Lower lobe of right lung (tissue), 2 donors: ENCODE data around the gene MFAP3L. TPM values are rescaled to one million over a fixed set of nuclear protein-coding genes. Genes with fewer than 3 reads are reported as not detected.
"Not testable (repeated sequence)": the region's sequence is repeated elsewhere in the genome, so short reads cannot be mapped to it uniquely, and the experiment has no call there.

ENCODE experiments used
- ATAC-seq, 2 donors: fragments of 200-7000 bp; cut with Tn5 transposase; one replicate each; pipeline ENCODE4 v1.9.1; 2020 to 2022; ENCODE audit warnings: mild to moderate bottlenecking in 2 of 2, moderate library complexity in 2 of 2
- DNase-seq: peaks from one replicate; pipeline ENCODE4 v3.0.0-alpha.2; 2020
- H3K27ac ChIP-seq: fragments of 200-600 bp; one replicate; pipeline ENCODE4 v1.8.0; 2022
- H3K27me3 ChIP-seq: fragments of 200-600 bp; one replicate; pipeline ENCODE4 v1.8.0; 2022; ENCODE audit warnings: low read depth
- H3K36me3 ChIP-seq: fragments of 200-600 bp; one replicate; pipeline ENCODE4 v1.8.0; 2022; ENCODE audit warnings: mild to moderate bottlenecking
- H3K4me1 ChIP-seq: fragments of 200-600 bp; one replicate; pipeline ENCODE4 v1.8.0; 2022
- H3K4me3 ChIP-seq: fragments of 200-600 bp; one replicate; pipeline ENCODE4 v1.8.0; 2022; ENCODE audit warnings: mild to moderate bottlenecking
- H3K9me3 ChIP-seq: fragments of 200-600 bp; one replicate; pipeline ENCODE4 v1.8.0; 2022
- CTCF ChIP-seq: fragments of 200-600 bp; IDR thresholded peaks from one replicate; pipeline ENCODE4 v1.8.0; 2022; ENCODE audit warnings: antibody characterized with exemption, mild to moderate bottlenecking
- intact Hi-C: fragments of 100-400 bp; cut with DNase I; formaldehyde crosslinking; loops from one replicate; pipeline ENCODE4 v1.11.0; 2022
- total RNA-seq: library from RNA; stranded (reverse); fragmentation: NEBNext Ultra II Directional; extraction: Animal tissue kit (Norgen Biotek cat#: 25700); gene quantifications from one replicate; pipeline ENCODE4 v1.2.1, GENCODE V29; 2021
- donor health status: DM: no; HTN: yes; CAD: no; lungs with severe emphysema.

MFAP3L gene
- total RNA-seq, 1 donor from 2014 or later, result 7.2 TPM

- DNase-seq (no peak), ATAC-seq (no peak)
- H3K4me1 ChIP-seq, result no peaks in the 10 kb centered on the region
- TF ChIP-seq CTCF, result no peak
- intact Hi-C loops, result no loop called here
- H3K36me3 ChIP-seq, result peaks cover 16% of the 10 kb centered on the region
- no peak overlapping the region for H3K27ac ChIP-seq
- no peak overlapping the region for H3K4me3 ChIP-seq
- H3K9me3 ChIP-seq, result no peaks in the 10 kb centered on the region
- no peaks in the 10 kb centered on the region for H3K27me3 ChIP-seq
These were observed 31.7 kb upstream of the MFAP3L start for GRCh38 chr4:170057866-170058265.

- DNase-seq, result no peak
- Histone ChIP-seq H3K9me3 (no peaks in the 10 kb centered on the region), H3K4me1 (no peaks in the 10 kb centered on the region), H3K27ac (no peak overlapping the region), H3K36me3 (no peaks in the 10 kb centered on the region), H3K27me3 (no peaks in the 10 kb centered on the region), H3K4me3 (no peak overlapping the region)
- no peak for ATAC-seq
- intact Hi-C loops, result no loop called here
- no peak for TF ChIP-seq CTCF
These were observed 26.7 kb upstream of the MFAP3L start for GRCh38 chr4:170052919-170053318.

DNA sequence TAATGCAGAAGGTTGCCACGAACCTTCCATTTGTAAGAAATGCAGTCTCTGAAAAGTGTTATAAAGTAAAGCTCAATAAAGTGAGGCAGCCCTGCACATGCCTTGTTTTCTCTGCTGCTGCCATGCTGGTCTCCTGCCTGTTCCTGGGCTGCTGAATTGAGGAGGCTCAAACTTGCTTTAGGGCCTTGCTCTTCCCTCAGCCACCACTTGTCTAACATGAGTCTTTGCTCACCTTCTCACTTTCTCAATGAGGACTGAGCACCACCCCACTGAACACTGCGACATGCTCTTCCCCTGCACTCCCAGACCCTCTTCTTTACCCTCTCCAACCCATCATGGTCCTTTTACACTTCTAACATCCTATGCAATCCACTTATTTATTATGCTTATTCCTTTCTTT is 25.2 kb upstream of the MFAP3L start:
- H3K36me3 ChIP-seq, result no peaks in the 10 kb centered on the region
- no peaks in the 10 kb centered on the region for H3K27me3 ChIP-seq
- no peak overlapping the region for H3K4me3 ChIP-seq
- DNase-seq (no peak), ATAC-seq (no peak)
- no peak overlapping the region for H3K27ac ChIP-seq
- no peaks in the 10 kb centered on the region for H3K4me1 ChIP-seq
- intact Hi-C loops, result no loop called here
- no peaks in the 10 kb centered on the region for H3K9me3 ChIP-seq
- TF ChIP-seq CTCF, result no peak

GRCh38 chr4:170049766-170050165 is 23.6 kb upstream of the MFAP3L start:
- intact Hi-C loops, result loop anchor here (5.0 kb wide), 1 partner anchor 237 kb away; no protein-coding TSS in a partner anchor
- TF ChIP-seq CTCF, result no peak
- H3K36me3 ChIP-seq, result no peaks in the 10 kb centered on the region
- H3K4me1 ChIP-seq, result no peaks in the 10 kb centered on the region
- H3K27ac ChIP-seq, result no peak overlapping the region
- no peaks in the 10 kb centered on the region for H3K27me3 ChIP-seq
- H3K4me3 ChIP-seq, result no peak overlapping the region
- ATAC-seq (no peak), DNase-seq (no peak)
- no peaks in the 10 kb centered on the region for H3K9me3 ChIP-seq

GRCh38 chr4:170047771-170048354 is 21.7 kb upstream of the MFAP3L start:
- peak; percentile 74 for TF ChIP-seq CTCF
- Histone ChIP-seq H3K4me3 (no peak overlapping the region), H3K27ac (no peak overlapping the region), H3K36me3 (no peaks in the 10 kb centered on the region), H3K4me1 (no peaks in the 10 kb centered on the region), H3K27me3 (no peaks in the 10 kb centered on the region), H3K9me3 (no peaks in the 10 kb centered on the region)
- intact Hi-C loops, result loop anchor here (5.0 kb wide), 1 partner anchor 236 kb away; no protein-coding TSS in a partner anchor
- DNase-seq, result peak; percentile 52
- ATAC-seq, result peak; percentile 47 to 51

GRCh38 chr4:170046156-170046555 is 20.0 kb upstream of the MFAP3L start:
- not testable (repeated sequence) for H3K4me1 ChIP-seq, ATAC-seq, H3K27ac ChIP-seq, H3K36me3 ChIP-seq, H3K27me3 ChIP-seq, DNase-seq, H3K9me3 ChIP-seq, H3K4me3 ChIP-seq
- intact Hi-C loops, result loop anchor here (5.0 kb wide), 1 partner anchor 234 kb away; no protein-coding TSS in a partner anchor
